Retinal pigment epithelial cell (primary cell): ENCODE results near the gene UBE2U.
A peak's percentile ranks its signal among the peaks of the same experiment; 100 is the strongest.

Source experiments
- DNase-seq: peaks from one replicate; pipeline ENCODE4 v3.0.0-alpha.2; 2010; ENCODE audit warnings: low read depth
- H3K4me3 ChIP-seq: 2 replicates; pipeline ENCODE4 v1.5.1; 2011; ENCODE audit warnings: mild to moderate bottlenecking, low read length, control low read depth, moderate library complexity
- CTCF ChIP-seq: conservative IDR thresholded peaks from 2 replicates; pipeline ENCODE4 v1.5.1; 2011; ENCODE audit warnings: low read depth, low read length, control low read depth, inconsistent platforms

UBE2U gene

GRCh38 chr1:64266991-64267390 is 63.6 kb downstream of the UBE2U start:
- no peak for DNase-seq
- no peak for TF ChIP-seq CTCF
- H3K4me3 ChIP-seq = no peak overlapping the region

GRCh38 chr1:64268653-64269557 is 65.5 kb downstream of the UBE2U start:
- peak; percentile 81 for TF ChIP-seq CTCF
- no peak overlapping the region for H3K4me3 ChIP-seq
- peak; percentile 54 for DNase-seq

GRCh38 chr1:64269558-64269884 is 66.1 kb downstream of the UBE2U start:
- no peak for TF ChIP-seq CTCF
- no peak for DNase-seq
- H3K4me3 ChIP-seq = no peak overlapping the region

- no peak overlapping the region for H3K4me3 ChIP-seq
- TF ChIP-seq CTCF = no peak
- no peak for DNase-seq
Observed at GRCh38 chr1:64280001-64280400, 76.6 kb downstream of the UBE2U start.

- TF ChIP-seq CTCF = no peak
- peak; percentile 12 for DNase-seq
- no peak overlapping the region for H3K4me3 ChIP-seq
Observed at GRCh38 chr1:64282351-64282750, 78.9 kb downstream of the UBE2U start.

- DNase-seq = no peak
- TF ChIP-seq CTCF = no peak
- no peak overlapping the region for H3K4me3 ChIP-seq
Observed at GRCh38 chr1:64287071-64287470, 83.6 kb downstream of the UBE2U start.

- no peak for TF ChIP-seq CTCF
- DNase-seq = no peak
- H3K4me3 ChIP-seq = no peak overlapping the region
Observed at GRCh38 chr1:64290420-64290819, 87.0 kb downstream of the UBE2U start.
